DND-41 (cell line): Measurements from ENCODE around the gene AIF1L.

Experiments used
- CTCF ChIP-seq: IDR thresholded peaks from 2 replicates; pipeline ENCODE4 v1.5.1; 2012; ENCODE audit warnings: borderline replicate concordance, low read length, moderate library complexity, mild to moderate bottlenecking; ENCODE audit not compliant: poor library complexity, severe bottlenecking; ENCODE audit errors: extremely low read depth
- EZH2 ChIP-seq: IDR thresholded peaks from 3 replicates; pipeline ENCODE4 v1.6.1; 2012; ENCODE audit warnings: borderline replicate concordance, low read depth, mild to moderate bottlenecking, moderate library complexity, low read length, inconsistent platforms; ENCODE audit not compliant: severe bottlenecking

GRCh38 chr9:131160416-131161112 is 64.2 kb downstream of the AIF1L start:
- TF ChIP-seq CTCF (no peak), EZH2 (no peak)
